GM23338 (cell line): ENCODE results near the gene LRP1B.

Source experiments
- CREB1 ChIP-seq: fragments of 250-450 bp; sonication (Bioruptor Pico); IDR thresholded peaks from 2 replicates; pipeline ENCODE4 v1.5.0; 2020; ENCODE audit warnings: low read depth, mild to moderate bottlenecking, moderate library complexity
- EZH2 ChIP-seq: fragments of 200-600 bp; sonication (generic); IDR thresholded peaks from one replicate; pipeline ENCODE4 v1.8.0; 2017; ENCODE audit warnings: antibody characterized with exemption, mild to moderate bottlenecking, low read depth; ENCODE audit not compliant: unreplicated experiment
- EZH2phosphoT487 ChIP-seq: fragments of 200-600 bp; sonication (generic); IDR thresholded peaks from one replicate; pipeline ENCODE4 v1.8.1; 2018; ENCODE audit warnings: antibody characterized with exemption; ENCODE audit not compliant: unreplicated experiment
- JUNB ChIP-seq: IDR thresholded peaks from one replicate; pipeline ENCODE4 v1.6.1; 2016; ENCODE audit warnings: antibody characterized with exemption; ENCODE audit not compliant: unreplicated experiment
- NANOG ChIP-seq: IDR thresholded peaks from 2 replicates; pipeline ENCODE4 v1.6.1; 2016; ENCODE audit warnings: antibody characterized with exemption, borderline replicate concordance
- POLR2AphosphoS5 ChIP-seq: IDR thresholded peaks from 2 replicates; pipeline ENCODE4 v1.6.1; 2016; ENCODE audit warnings: antibody characterized with exemption, low read depth
- STAT1 ChIP-seq: IDR thresholded peaks from one replicate; pipeline ENCODE4 v1.6.1; 2016; ENCODE audit warnings: antibody characterized with exemption; ENCODE audit not compliant: unreplicated experiment
- ZNF114 ChIP-seq: fragments of 250-450 bp; sonication (Bioruptor Pico); IDR thresholded peaks from 2 replicates; pipeline ENCODE4 v1.5.0; 2020; ENCODE audit warnings: mild to moderate bottlenecking, moderate library complexity
- ZNF331 ChIP-seq: fragments of 250-450 bp; sonication (Bioruptor Pico); IDR thresholded peaks from 2 replicates; pipeline ENCODE4 v1.5.0; 2020; ENCODE audit warnings: low read depth, mild to moderate bottlenecking, moderate library complexity
- TF ChIP-seq, protein P1 (sequence below), 2 experiments: fragments of 200-600 bp in 1 of 2; sonication (generic) in 1 of 2; conservative IDR thresholded peaks; 2 replicates each; pipeline versions ENCODE4 v1.5.1 to v1.6.1; 2016 to 2017; ENCODE audit warnings: antibody characterized with exemption in 2 of 2, low read depth in 2 of 2, mild to moderate bottlenecking in 2 of 2, moderate library complexity in 1 of 2
- TF ChIP-seq, protein P2 (sequence below): IDR thresholded peaks from one replicate; pipeline ENCODE4 v1.6.1; 2018; ENCODE audit warnings: antibody characterized with exemption; ENCODE audit not compliant: unreplicated experiment
- TF ChIP-seq, protein P3 (sequence below): IDR thresholded peaks from 2 replicates; pipeline ENCODE4 v1.6.1; 2016; ENCODE audit warnings: antibody characterized with exemption
- TF ChIP-seq, protein P4 (sequence below): fragments of 250-450 bp; sonication (Bioruptor Pico); IDR thresholded peaks from 2 replicates; pipeline ENCODE4 v1.5.0; 2020; ENCODE audit warnings: mild to moderate bottlenecking, moderate library complexity

DNA sequence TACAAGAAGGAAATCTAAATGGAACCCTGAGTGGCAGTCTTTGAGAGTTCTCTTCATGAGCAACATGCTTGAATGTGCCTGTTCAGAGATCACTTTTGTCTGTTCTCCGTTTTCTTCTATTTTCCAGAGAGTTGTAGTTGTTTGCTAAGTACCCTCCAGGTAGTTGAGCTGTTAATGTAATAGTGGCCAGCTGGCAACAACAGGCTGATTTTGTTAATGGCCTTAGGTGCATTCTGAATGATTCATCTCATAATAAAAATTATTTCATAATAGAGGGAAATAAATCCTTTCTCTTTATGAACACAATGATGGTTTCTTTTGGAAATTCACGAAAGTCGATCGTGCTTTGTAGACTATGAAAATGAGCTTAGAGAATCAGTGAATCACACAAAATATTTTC is 136.8 kb downstream of the LRP1B start:
- TF ChIP-seq POLR2AphosphoS5 (no peak), EZH2 (no peak), EZH2phosphoT487 (no peak), CREB1 (CRISPR knock-in tag) (no peak), STAT1 (no peak), ZNF331 (CRISPR knock-in tag) (no peak), ZNF114 (CRISPR knock-in tag) (no peak), JUNB (no peak), NANOG (no peak)
- TF ChIP-seq, protein P1, sequence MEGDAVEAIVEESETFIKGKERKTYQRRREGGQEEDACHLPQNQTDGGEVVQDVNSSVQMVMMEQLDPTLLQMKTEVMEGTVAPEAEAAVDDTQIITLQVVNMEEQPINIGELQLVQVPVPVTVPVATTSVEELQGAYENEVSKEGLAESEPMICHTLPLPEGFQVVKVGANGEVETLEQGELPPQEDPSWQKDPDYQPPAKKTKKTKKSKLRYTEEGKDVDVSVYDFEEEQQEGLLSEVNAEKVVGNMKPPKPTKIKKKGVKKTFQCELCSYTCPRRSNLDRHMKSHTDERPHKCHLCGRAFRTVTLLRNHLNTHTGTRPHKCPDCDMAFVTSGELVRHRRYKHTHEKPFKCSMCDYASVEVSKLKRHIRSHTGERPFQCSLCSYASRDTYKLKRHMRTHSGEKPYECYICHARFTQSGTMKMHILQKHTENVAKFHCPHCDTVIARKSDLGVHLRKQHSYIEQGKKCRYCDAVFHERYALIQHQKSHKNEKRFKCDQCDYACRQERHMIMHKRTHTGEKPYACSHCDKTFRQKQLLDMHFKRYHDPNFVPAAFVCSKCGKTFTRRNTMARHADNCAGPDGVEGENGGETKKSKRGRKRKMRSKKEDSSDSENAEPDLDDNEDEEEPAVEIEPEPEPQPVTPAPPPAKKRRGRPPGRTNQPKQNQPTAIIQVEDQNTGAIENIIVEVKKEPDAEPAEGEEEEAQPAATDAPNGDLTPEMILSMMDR (conservative IDR thresholded peaks at IDR 0.05; ENCODE audit: low read depth in 2 of 2) = no peak
- TF ChIP-seq, protein P2, sequence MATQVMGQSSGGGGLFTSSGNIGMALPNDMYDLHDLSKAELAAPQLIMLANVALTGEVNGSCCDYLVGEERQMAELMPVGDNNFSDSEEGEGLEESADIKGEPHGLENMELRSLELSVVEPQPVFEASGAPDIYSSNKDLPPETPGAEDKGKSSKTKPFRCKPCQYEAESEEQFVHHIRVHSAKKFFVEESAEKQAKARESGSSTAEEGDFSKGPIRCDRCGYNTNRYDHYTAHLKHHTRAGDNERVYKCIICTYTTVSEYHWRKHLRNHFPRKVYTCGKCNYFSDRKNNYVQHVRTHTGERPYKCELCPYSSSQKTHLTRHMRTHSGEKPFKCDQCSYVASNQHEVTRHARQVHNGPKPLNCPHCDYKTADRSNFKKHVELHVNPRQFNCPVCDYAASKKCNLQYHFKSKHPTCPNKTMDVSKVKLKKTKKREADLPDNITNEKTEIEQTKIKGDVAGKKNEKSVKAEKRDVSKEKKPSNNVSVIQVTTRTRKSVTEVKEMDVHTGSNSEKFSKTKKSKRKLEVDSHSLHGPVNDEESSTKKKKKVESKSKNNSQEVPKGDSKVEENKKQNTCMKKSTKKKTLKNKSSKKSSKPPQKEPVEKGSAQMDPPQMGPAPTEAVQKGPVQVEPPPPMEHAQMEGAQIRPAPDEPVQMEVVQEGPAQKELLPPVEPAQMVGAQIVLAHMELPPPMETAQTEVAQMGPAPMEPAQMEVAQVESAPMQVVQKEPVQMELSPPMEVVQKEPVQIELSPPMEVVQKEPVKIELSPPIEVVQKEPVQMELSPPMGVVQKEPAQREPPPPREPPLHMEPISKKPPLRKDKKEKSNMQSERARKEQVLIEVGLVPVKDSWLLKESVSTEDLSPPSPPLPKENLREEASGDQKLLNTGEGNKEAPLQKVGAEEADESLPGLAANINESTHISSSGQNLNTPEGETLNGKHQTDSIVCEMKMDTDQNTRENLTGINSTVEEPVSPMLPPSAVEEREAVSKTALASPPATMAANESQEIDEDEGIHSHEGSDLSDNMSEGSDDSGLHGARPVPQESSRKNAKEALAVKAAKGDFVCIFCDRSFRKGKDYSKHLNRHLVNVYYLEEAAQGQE = no peak
- TF ChIP-seq, protein P3, sequence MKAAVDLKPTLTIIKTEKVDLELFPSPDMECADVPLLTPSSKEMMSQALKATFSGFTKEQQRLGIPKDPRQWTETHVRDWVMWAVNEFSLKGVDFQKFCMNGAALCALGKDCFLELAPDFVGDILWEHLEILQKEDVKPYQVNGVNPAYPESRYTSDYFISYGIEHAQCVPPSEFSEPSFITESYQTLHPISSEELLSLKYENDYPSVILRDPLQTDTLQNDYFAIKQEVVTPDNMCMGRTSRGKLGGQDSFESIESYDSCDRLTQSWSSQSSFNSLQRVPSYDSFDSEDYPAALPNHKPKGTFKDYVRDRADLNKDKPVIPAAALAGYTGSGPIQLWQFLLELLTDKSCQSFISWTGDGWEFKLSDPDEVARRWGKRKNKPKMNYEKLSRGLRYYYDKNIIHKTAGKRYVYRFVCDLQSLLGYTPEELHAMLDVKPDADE = no peak
- TF ChIP-seq, protein P4, sequence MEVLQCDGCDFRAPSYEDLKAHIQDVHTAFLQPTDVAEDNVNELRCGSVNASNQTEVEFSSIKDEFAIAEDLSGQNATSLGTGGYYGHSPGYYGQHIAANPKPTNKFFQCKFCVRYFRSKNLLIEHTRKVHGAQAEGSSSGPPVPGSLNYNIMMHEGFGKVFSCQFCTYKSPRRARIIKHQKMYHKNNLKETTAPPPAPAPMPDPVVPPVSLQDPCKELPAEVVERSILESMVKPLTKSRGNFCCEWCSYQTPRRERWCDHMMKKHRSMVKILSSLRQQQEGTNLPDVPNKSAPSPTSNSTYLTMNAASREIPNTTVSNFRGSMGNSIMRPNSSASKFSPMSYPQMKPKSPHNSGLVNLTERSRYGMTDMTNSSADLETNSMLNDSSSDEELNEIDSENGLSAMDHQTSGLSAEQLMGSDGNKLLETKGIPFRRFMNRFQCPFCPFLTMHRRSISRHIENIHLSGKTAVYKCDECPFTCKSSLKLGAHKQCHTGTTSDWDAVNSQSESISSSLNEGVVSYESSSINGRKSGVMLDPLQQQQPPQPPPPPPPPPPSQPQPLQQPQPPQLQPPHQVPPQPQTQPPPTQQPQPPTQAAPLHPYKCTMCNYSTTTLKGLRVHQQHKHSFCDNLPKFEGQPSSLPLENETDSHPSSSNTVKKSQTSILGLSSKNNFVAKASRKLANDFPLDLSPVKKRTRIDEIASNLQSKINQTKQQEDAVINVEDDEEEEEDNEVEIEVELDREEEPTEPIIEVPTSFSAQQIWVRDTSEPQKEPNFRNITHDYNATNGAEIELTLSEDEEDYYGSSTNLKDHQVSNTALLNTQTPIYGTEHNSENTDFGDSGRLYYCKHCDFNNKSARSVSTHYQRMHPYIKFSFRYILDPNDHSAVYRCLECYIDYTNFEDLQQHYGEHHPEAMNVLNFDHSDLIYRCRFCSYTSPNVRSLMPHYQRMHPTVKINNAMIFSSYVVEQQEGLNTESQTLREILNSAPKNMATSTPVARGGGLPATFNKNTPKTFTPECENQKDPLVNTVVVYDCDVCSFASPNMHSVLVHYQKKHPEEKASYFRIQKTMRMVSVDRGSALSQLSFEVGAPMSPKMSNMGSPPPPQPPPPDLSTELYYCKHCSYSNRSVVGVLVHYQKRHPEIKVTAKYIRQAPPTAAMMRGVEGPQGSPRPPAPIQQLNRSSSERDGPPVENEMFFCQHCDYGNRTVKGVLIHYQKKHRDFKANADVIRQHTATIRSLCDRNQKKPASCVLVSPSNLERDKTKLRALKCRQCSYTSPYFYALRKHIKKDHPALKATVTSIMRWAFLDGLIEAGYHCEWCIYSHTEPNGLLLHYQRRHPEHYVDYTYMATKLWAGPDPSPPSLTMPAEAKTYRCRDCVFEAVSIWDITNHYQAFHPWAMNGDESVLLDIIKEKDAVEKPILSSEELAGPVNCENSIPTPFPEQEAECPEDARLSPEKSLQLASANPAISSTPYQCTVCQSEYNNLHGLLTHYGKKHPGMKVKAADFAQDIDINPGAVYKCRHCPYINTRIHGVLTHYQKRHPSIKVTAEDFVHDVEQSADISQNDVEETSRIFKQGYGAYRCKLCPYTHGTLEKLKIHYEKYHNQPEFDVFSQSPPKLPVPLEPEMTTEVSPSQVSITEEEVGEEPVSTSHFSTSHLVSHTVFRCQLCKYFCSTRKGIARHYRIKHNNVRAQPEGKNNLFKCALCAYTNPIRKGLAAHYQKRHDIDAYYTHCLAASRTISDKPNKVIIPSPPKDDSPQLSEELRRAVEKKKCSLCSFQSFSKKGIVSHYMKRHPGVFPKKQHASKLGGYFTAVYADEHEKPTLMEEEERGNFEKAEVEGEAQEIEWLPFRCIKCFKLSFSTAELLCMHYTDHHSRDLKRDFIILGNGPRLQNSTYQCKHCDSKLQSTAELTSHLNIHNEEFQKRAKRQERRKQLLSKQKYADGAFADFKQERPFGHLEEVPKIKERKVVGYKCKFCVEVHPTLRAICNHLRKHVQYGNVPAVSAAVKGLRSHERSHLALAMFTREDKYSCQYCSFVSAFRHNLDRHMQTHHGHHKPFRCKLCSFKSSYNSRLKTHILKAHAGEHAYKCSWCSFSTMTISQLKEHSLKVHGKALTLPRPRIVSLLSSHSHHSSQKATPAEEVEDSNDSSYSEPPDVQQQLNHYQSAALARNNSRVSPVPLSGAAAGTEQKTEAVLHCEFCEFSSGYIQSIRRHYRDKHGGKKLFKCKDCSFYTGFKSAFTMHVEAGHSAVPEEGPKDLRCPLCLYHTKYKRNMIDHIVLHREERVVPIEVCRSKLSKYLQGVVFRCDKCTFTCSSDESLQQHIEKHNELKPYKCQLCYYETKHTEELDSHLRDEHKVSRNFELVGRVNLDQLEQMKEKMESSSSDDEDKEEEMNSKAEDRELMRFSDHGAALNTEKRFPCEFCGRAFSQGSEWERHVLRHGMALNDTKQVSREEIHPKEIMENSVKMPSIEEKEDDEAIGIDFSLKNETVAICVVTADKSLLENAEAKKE = no peak
